ENCODE data around the gene CDIPT. TPM values are rescaled to one million over a fixed set of nuclear protein-coding genes. Genes with fewer than 3 reads are reported as not detected.
A peak's percentile ranks its signal among the peaks of the same experiment; 100 is the strongest.

The CDIPT gene
- total RNA-seq, 1 donor from 2014 or later: 28.7 TPM

GRCh38 chr16:29899516-29900101, 36.6 kb upstream of the CDIPT start, which contains the start of gene SEZ6L2:
Gene SEZ6L2 (minus strand): TSS chr16:29899550. CDS start chr16:29899019, 531 bp downstream.
- peaks cover 33% of the 10 kb centered on the region for H3K27me3 Mint-ChIP-seq
- ATAC-seq (ENCODE audit: low read depth) (no peak), DNase-seq (peak; percentile 82)
- ChIA-PET POLR2A (interaction anchor here (0.5 to 1.2 kb wide), 7 partner anchors 22 to 1001 kb away, joined by 3 to 10 read pairs (median 3); partner anchors contain the start of genes HIRIP3 and KCTD13), CTCF (no interaction called here)
- no peak within 1 kb of the TSS for H3K27ac Mint-ChIP-seq
- peak within 1 kb of the TSS; percentile 77 for H3K4me3 Mint-ChIP-seq
- no peaks in the 10 kb centered on the region for H3K36me3 Mint-ChIP-seq (ENCODE audit: low read depth)
- peaks cover 5% of the 10 kb centered on the region for H3K4me1 Mint-ChIP-seq
- TF ChIP-seq CTCF (IDR thresholded peaks at IDR 0.05): no peak
- no peaks in the 10 kb centered on the region for H3K9me3 Mint-ChIP-seq
- intact Hi-C loops (cut with micrococcal nuclease): loop anchor here (1.0 kb wide), 3 partner anchors 27 to 62 kb away; partner anchors contain the start of genes CDIPT and KCTD13

GRCh38 chr16:29898804-29899515, 35.9 kb upstream of the CDIPT start:
- POLR2A ChIA-PET: interaction anchor here (1.2 kb wide), 1 partner anchor 93 kb away, joined by 10 read pairs; no protein-coding TSS in a partner anchor
- Mint-ChIP-seq H3K4me3 (no peak overlapping the region), H3K4me1 (peaks cover 5% of the 10 kb centered on the region), H3K27ac (no peak overlapping the region), H3K36me3 (ENCODE audit: low read depth) (no peaks in the 10 kb centered on the region), H3K9me3 (no peaks in the 10 kb centered on the region), H3K27me3 (peaks cover 33% of the 10 kb centered on the region)
- intact Hi-C loops (cut with micrococcal nuclease): no loop called here
- CTCF ChIA-PET: no interaction called here
- ATAC-seq (ENCODE audit: low read depth): no peak
- TF ChIP-seq CTCF (IDR thresholded peaks at IDR 0.05): no peak
- DNase-seq: no peak

GRCh38 chr16:29898135-29898803, 35.2 kb upstream of the CDIPT start:
- no peak for TF ChIP-seq CTCF (IDR thresholded peaks at IDR 0.05)
- H3K36me3 Mint-ChIP-seq (ENCODE audit: low read depth): no peaks in the 10 kb centered on the region
- no peak for ATAC-seq (ENCODE audit: low read depth)
- no peak for DNase-seq
- H3K27ac Mint-ChIP-seq: no peak overlapping the region
- H3K4me1 Mint-ChIP-seq: peaks cover 5% of the 10 kb centered on the region
- H3K9me3 Mint-ChIP-seq: no peaks in the 10 kb centered on the region
- no peak overlapping the region for H3K4me3 Mint-ChIP-seq
- intact Hi-C loops (cut with micrococcal nuclease): no loop called here
- ChIA-PET POLR2A (no interaction called here), CTCF (no interaction called here)
- peaks cover 33% of the 10 kb centered on the region for H3K27me3 Mint-ChIP-seq

GRCh38 chr16:29897333-29897732, 34.3 kb upstream of the CDIPT start:
- Mint-ChIP-seq H3K4me1 (peaks cover 5% of the 10 kb centered on the region), H3K27ac (no peak overlapping the region), H3K27me3 (peaks cover 33% of the 10 kb centered on the region), H3K9me3 (no peaks in the 10 kb centered on the region), H3K36me3 (ENCODE audit: low read depth) (no peaks in the 10 kb centered on the region), H3K4me3 (no peak overlapping the region)
- POLR2A ChIA-PET: no interaction called here
- DNase-seq: no peak
- CTCF ChIA-PET: no interaction called here
- intact Hi-C loops (cut with micrococcal nuclease): no loop called here
- TF ChIP-seq CTCF (IDR thresholded peaks at IDR 0.05): no peak
- no peak for ATAC-seq (ENCODE audit: low read depth)

GRCh38 chr16:29896841-29897240, 33.8 kb upstream of the CDIPT start:
- ChIA-PET POLR2A (no interaction called here), CTCF (no interaction called here)
- H3K27ac Mint-ChIP-seq: no peak overlapping the region
- H3K4me3 Mint-ChIP-seq: no peak overlapping the region
- TF ChIP-seq CTCF (IDR thresholded peaks at IDR 0.05): no peak
- no peaks in the 10 kb centered on the region for H3K9me3 Mint-ChIP-seq
- peaks cover 5% of the 10 kb centered on the region for H3K4me1 Mint-ChIP-seq
- peaks cover 33% of the 10 kb centered on the region for H3K27me3 Mint-ChIP-seq
- intact Hi-C loops (cut with micrococcal nuclease): no loop called here
- ATAC-seq (ENCODE audit: low read depth): no peak
- no peaks in the 10 kb centered on the region for H3K36me3 Mint-ChIP-seq (ENCODE audit: low read depth)
- DNase-seq: no peak
